HG03354 (cell line): ENCODE results near the gene RBSN.
A peak's percentile ranks its signal among the peaks of the same experiment; 100 is the strongest.
"Not testable (repeated sequence)": the region's sequence is repeated elsewhere in the genome, so short reads cannot be mapped to it uniquely, and the experiment has no call there.

Experiments
- ATAC-seq: cut with Tn5 transposase; IDR thresholded peaks from one replicate; pipeline ENCODE4 v1.9.1; 2021; ENCODE audit warnings: mild to moderate bottlenecking; ENCODE audit not compliant: unreplicated experiment, poor library complexity, severe bottlenecking

The RBSN gene

GRCh38 chr3:15098503-15099363 is at the start of gene RBSN:
TSS of gene RBSN (minus strand) at chr3:15099148. CDS start at chr3:15096120, 3,028 bp downstream.
- ATAC-seq, result peak; percentile 86

GRCh38 chr3:15148614-15149013 is 49.7 kb upstream of the RBSN start:
- ATAC-seq, result no peak

GRCh38 chr3:15136885-15137284 is 37.9 kb upstream of the RBSN start:
- ATAC-seq, result not testable (repeated sequence)

- ATAC-seq, result not testable (repeated sequence)
Measured at GRCh38 chr3:15134968-15135367, 36.0 kb upstream of the RBSN start.

- ATAC-seq, result not testable (repeated sequence)
Measured at GRCh38 chr3:15128403-15128802, 29.5 kb upstream of the RBSN start.

- not testable (repeated sequence) for ATAC-seq
Measured at GRCh38 chr3:15126975-15127374, 28.0 kb upstream of the RBSN start.

- ATAC-seq, result no peak
Measured at GRCh38 chr3:15122398-15122797, 23.4 kb upstream of the RBSN start.

- no peak for ATAC-seq
Measured at GRCh38 chr3:15121936-15122335, 23.0 kb upstream of the RBSN start.

GRCh38 chr3:15120986-15121385 is 22.0 kb upstream of the RBSN start:
- no peak for ATAC-seq

GRCh38 chr3:15117011-15117410 is 18.1 kb upstream of the RBSN start:
- ATAC-seq, result no peak

- no peak for ATAC-seq
Measured at GRCh38 chr3:15116032-15116669, 17.2 kb upstream of the RBSN start.

GRCh38 chr3:15114466-15115358 is 15.8 kb upstream of the RBSN start:
- no peak for ATAC-seq

GRCh38 chr3:15113884-15114283 is 14.9 kb upstream of the RBSN start:
- no peak for ATAC-seq

- no peak for ATAC-seq
Measured at GRCh38 chr3:15113471-15113870, 14.5 kb upstream of the RBSN start.

- ATAC-seq, result no peak
Measured at GRCh38 chr3:15112011-15112410, 13.1 kb upstream of the RBSN start.

GRCh38 chr3:15110206-15110605 is 11.3 kb upstream of the RBSN start:
- ATAC-seq, result no peak

GRCh38 chr3:15108869-15109268 is 9.9 kb upstream of the RBSN start:
- ATAC-seq, result no peak

GRCh38 chr3:15108082-15108545 is 9.2 kb upstream of the RBSN start:
- ATAC-seq, result peak; percentile 85

- ATAC-seq, result no peak
Measured at GRCh38 chr3:15107075-15107947, 8.4 kb upstream of the RBSN start.
